Heart left ventricle (tissue), 13 donors: ENCODE measurements around the gene MVB12B.

Source experiments
- POLR2A ChIP-seq, 2 donors: fragments of 450-650 bp; IDR thresholded peaks; one replicate each; pipeline ENCODE4 v1.6.1; 2017; ENCODE audit warnings: antibody characterized with exemption in 2 of 2, mild to moderate bottlenecking in 2 of 2, moderate library complexity in 2 of 2
- TF ChIP-seq, protein P1 (sequence below), 12 donors: fragments of 200-600 bp; sonication (generic) in 4 of 12; IDR thresholded peaks; one replicate each; pipeline versions ENCODE4 v1.5.0 to v1.8.0; 2018 to 2022; ENCODE audit warnings: antibody characterized with exemption in 12 of 12, mild to moderate bottlenecking in 5 of 12
- donor health status: ischemic (EF 13 %, LVEDD 7.1; RV severe dilation, severe dysfunction).
- donor health status: DM: no; HTN: yes; CAD: no.
- donor health status: DM: no; HTN: no; CAD: no.
- donor health status: ischemic (EF 25% LVEDD 6.9; RV normal size, moderate dysfunction).
- donor health status: ischemic (EF 25% LVEDD 5.7; RV mildly dilated, moderate dysfunction).
- donor health status: ischemic (EF 35%, LVEDD 5.7; RV mildly dilated, moderate dysfunction).
- donor health status: nonischemic (EF 11% LVEDD 7.7; RV severe dilation, severe dysfunction).
- donor health status: DM: yes; HTN: yes; CAD: no.
- donor health status: PGD.
- donor health status: ischemic (EF 29% LVEDD 5.4; RV normal size, mild dysfunction).
- donor health status: nonischemic (EF 23%, LVEDD 6.1; RV moderate dilation, normal function).

DNA sequence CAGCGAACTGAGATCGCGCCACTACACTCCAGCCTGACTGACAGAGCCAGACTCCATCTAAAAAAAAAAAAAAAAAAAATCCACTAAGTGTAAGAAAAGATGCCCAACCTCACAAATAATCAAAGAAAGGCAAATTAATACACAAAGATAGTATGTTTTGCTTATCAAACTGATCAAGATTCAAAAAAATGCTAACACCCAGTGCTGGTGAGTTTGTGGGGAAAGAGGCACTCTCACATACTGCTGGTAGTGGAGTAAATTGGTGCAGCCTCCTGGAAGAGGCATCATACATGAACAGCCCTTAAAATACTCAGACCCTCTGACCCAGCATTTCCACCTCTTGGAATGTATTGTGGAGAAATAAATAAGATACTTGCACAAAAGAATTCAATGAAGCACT is 216.9 kb downstream of the MVB12B start:
- TF ChIP-seq POLR2A (IDR thresholded peaks at IDR 0.05) = no peak
- TF ChIP-seq, protein P1, sequence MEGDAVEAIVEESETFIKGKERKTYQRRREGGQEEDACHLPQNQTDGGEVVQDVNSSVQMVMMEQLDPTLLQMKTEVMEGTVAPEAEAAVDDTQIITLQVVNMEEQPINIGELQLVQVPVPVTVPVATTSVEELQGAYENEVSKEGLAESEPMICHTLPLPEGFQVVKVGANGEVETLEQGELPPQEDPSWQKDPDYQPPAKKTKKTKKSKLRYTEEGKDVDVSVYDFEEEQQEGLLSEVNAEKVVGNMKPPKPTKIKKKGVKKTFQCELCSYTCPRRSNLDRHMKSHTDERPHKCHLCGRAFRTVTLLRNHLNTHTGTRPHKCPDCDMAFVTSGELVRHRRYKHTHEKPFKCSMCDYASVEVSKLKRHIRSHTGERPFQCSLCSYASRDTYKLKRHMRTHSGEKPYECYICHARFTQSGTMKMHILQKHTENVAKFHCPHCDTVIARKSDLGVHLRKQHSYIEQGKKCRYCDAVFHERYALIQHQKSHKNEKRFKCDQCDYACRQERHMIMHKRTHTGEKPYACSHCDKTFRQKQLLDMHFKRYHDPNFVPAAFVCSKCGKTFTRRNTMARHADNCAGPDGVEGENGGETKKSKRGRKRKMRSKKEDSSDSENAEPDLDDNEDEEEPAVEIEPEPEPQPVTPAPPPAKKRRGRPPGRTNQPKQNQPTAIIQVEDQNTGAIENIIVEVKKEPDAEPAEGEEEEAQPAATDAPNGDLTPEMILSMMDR (IDR thresholded peaks at IDR 0.05) = no peak
